WERI-Rb-1 (cell line): ENCODE measurements around the gene BCKDHB.
A peak's percentile ranks its signal among the peaks of the same experiment; 100 is the strongest.
"Not testable (repeated sequence)": the region's sequence is repeated elsewhere in the genome, so short reads cannot be mapped to it uniquely, and the experiment has no call there.

Experiments used
- DNase-seq: peaks from one replicate; pipeline ENCODE4 v3.0.0-alpha.2; 2020
- H3K27ac ChIP-seq: fragments of 250-450 bp; sonication (Bioruptor Pico); 2 replicates; pipeline ENCODE4 v1.5.1; 2020; ENCODE audit warnings: mild to moderate bottlenecking, moderate library complexity
- H3K27me3 ChIP-seq: fragments of 250-450 bp; sonication (Bioruptor Pico); 2 replicates; pipeline ENCODE4 v1.5.1; 2021; ENCODE audit warnings: mild to moderate bottlenecking, low read depth, moderate library complexity; ENCODE audit not compliant: insufficient read depth, severe bottlenecking
- H3K36me3 ChIP-seq: fragments of 250-450 bp; sonication (Bioruptor Pico); 2 replicates; pipeline ENCODE4 v1.5.1; 2020; ENCODE audit warnings: mild to moderate bottlenecking, moderate library complexity
- H3K4me3 ChIP-seq: 2 replicates; pipeline ENCODE4 v1.5.1; 2011; ENCODE audit warnings: low read depth, mild to moderate bottlenecking, control low read depth, low read length
- H3K9me3 ChIP-seq: fragments of 250-450 bp; sonication (Bioruptor Pico); 2 replicates; pipeline ENCODE4 v1.5.1; 2021; ENCODE audit warnings: mild to moderate bottlenecking, moderate library complexity; ENCODE audit not compliant: severe bottlenecking
- CTCF ChIP-seq: IDR thresholded peaks from 2 replicates; pipeline ENCODE4 v1.5.1; 2011; ENCODE audit warnings: low read depth, mild to moderate bottlenecking, control low read depth, inconsistent platforms, low read length

BCKDHB gene

DNA sequence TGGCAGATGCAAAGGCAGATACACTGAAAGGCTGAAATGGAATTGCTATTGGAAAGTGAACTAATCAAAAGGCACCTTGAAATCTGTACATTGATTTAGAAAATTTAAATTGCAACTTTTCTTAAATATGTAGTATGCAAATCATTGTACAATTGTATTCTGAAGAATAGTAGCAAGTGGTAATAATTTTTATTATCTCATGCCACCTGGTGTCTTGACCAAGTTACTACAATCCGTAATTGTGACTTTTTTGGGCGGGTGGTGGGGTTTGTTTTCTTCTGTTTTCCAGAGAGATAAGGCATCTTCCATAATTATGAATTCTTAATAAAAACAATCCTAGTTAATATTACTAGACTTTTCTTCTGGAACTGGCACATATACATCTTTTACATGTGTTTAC, 12.5 kb upstream of the BCKDHB start:
- Histone ChIP-seq H3K27ac (no peak overlapping the region), H3K36me3 (no peaks in the 10 kb centered on the region), H3K9me3 (no peaks in the 10 kb centered on the region), H3K27me3 (no peaks in the 10 kb centered on the region), H3K4me3 (no peak overlapping the region)
- 0 out of 2 replicates have a peak, but pooled peaks have one; percentile 14 for TF ChIP-seq CTCF
- DNase-seq: no peak

DNA sequence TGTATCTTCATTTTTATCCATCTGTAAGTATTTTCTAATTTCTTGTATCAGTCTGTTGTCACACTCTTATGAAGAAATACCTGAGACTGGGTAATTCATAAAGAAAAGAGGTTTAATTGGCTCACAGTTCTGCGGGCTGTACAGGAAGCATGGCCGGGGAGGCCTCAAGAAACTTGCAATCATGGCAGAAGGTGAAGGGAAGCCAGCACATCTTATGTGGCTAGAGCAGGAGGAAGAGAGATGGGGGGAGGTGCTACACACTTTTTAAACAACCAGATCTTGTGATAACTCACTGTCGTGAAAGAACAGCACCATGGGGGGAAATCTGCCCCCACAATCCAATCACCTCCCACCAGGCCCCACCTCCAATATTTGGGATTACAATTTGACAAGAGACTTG, 10.9 kb upstream of the BCKDHB start:
- TF ChIP-seq CTCF: no peak
- no peaks in the 10 kb centered on the region for H3K36me3 ChIP-seq
- no peak overlapping the region for H3K27ac ChIP-seq
- no peaks in the 10 kb centered on the region for H3K27me3 ChIP-seq
- no peak overlapping the region for H3K4me3 ChIP-seq
- H3K9me3 ChIP-seq: no peaks in the 10 kb centered on the region
- DNase-seq: no peak

GRCh38 chr6:80098392-80098791, 8.1 kb upstream of the BCKDHB start:
- Histone ChIP-seq H3K27ac (no peak overlapping the region), H3K9me3 (no peaks in the 10 kb centered on the region), H3K27me3 (no peaks in the 10 kb centered on the region), H3K4me3 (no peak overlapping the region), H3K36me3 (no peaks in the 10 kb centered on the region)
- no peak for DNase-seq
- TF ChIP-seq CTCF: no peak

DNA sequence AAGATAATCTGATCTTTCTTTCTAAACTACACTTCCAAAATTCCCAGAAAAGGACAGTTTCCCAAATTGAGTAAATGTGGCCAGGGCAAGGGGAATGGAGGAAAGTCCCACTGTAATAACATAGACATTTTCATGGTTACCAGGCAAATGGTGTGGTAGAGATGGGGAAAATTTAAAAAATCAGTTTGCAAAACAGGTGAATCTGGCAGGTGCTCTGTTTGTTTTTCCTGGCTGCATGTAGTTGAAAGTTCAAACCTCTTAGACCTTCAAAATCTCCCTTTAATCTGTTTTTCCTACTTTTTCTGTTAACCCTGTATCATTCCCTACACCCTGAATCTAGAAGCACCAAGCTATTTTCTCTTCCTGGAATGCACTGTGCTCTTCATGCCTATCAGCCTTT, 2.0 kb upstream of the BCKDHB start:
- no peak for DNase-seq
- no peaks in the 10 kb centered on the region for H3K27me3 ChIP-seq
- no peak for TF ChIP-seq CTCF
- H3K36me3 ChIP-seq: no peaks in the 10 kb centered on the region
- H3K4me3 ChIP-seq: no peak overlapping the region
- no peaks in the 10 kb centered on the region for H3K9me3 ChIP-seq
- no peak overlapping the region for H3K27ac ChIP-seq

DNA sequence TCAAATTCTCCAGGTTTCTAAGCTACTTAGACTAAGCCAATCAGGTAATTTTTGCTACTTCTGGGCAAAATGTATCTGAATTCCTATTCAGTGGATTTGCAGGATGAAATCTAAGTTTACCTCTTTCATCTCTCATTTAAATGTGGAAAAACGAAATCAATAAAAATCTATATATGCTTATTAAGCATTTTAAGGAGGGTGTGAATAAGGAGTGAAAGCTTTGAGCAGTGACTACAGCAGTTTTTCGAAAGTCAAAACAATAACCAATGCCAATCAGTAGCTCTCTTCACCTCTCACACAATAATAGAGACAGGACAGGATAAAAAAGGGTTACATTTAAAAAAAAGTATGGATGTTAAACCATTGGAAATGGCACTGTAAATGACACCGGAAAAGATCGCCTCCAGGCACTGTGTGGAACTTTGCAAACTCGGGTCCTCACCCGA, 476 bp upstream of the BCKDHB start:
- Histone ChIP-seq H3K4me3 (peak overlapping the region; percentile 83), H3K36me3 (no peaks in the 10 kb centered on the region), H3K9me3 (no peaks in the 10 kb centered on the region), H3K27me3 (no peaks in the 10 kb centered on the region), H3K27ac (peak overlapping the region; percentile 15)
- no peak for DNase-seq
- no peak for TF ChIP-seq CTCF

- not testable (repeated sequence) for H3K4me3 ChIP-seq, H3K9me3 ChIP-seq, H3K27me3 ChIP-seq, DNase-seq, H3K36me3 ChIP-seq, H3K27ac ChIP-seq
Measured at GRCh38 chr6:80122576-80122975, 16.1 kb downstream of the BCKDHB start.
